SJSA1 (cell line): Measurements from ENCODE around the gene KIF1A. TPM values are rescaled to one million over a fixed set of nuclear protein-coding genes. Genes with fewer than 3 reads are reported as not detected.

Experiments
- DNase-seq, 2 experiments: peaks; one replicate each; pipeline ENCODE4 v3.0.0-alpha.2; 2015 to 2020; ENCODE audit warnings: low spot score in 2 of 2, low read depth in 1 of 2
- H3K27ac ChIP-seq: fragments of 250-450 bp; sonication (Bioruptor Pico); 2 replicates; pipeline ENCODE4 v1.5.1; 2020; ENCODE audit warnings: mild to moderate bottlenecking, moderate library complexity
- H3K27me3 ChIP-seq: fragments of 250-450 bp; sonication (Bioruptor Pico); replicated peaks from 2 replicates; pipeline ENCODE4 v1.5.1; 2020; ENCODE audit warnings: mild to moderate bottlenecking, moderate library complexity
- H3K36me3 ChIP-seq: fragments of 250-450 bp; sonication (Bioruptor Pico); 2 replicates; pipeline ENCODE4 v1.5.1; 2020; ENCODE audit warnings: mild to moderate bottlenecking
- H3K4me1 ChIP-seq: fragments of 250-450 bp; sonication (Bioruptor Pico); replicated peaks from 2 replicates; pipeline ENCODE4 v1.6.1; 2021; ENCODE audit warnings: mild to moderate bottlenecking
- H3K4me3 ChIP-seq: fragments of 250-450 bp; sonication (Bioruptor Pico); 2 replicates; pipeline ENCODE4 v1.5.1; 2020; ENCODE audit warnings: mild to moderate bottlenecking
- H3K9me3 ChIP-seq: fragments of 250-450 bp; sonication (Bioruptor Pico); replicated peaks from 2 replicates; pipeline ENCODE4 v1.5.1; 2020; ENCODE audit warnings: mild to moderate bottlenecking
- total RNA-seq: library from RNA; depleted of rRNA; stranded (reverse); fragments of >200 nt; shearing (Covaris generic); gene quantifications from 2 replicates; pipeline ENCODE4 v1.2.3, GENCODE V29; 2014

The KIF1A gene
- total RNA-seq, 1 experiment from 2014 or later, result not detected

GRCh38 chr2:240760121-240760520 is 59.9 kb downstream of the KIF1A start:
- no peaks in the 10 kb centered on the region for H3K36me3 ChIP-seq
- H3K9me3 ChIP-seq, result no peaks in the 10 kb centered on the region
- H3K27me3 ChIP-seq, result peaks cover 7% of the 10 kb centered on the region
- H3K27ac ChIP-seq, result no peak overlapping the region
- no peak for DNase-seq
- no peak overlapping the region for H3K4me3 ChIP-seq
- no peaks in the 10 kb centered on the region for H3K4me1 ChIP-seq

- H3K4me3 ChIP-seq, result no peak overlapping the region
- DNase-seq, result no peak
- H3K9me3 ChIP-seq, result no peaks in the 10 kb centered on the region
- H3K36me3 ChIP-seq, result no peaks in the 10 kb centered on the region
- no peak overlapping the region for H3K27ac ChIP-seq
- H3K4me1 ChIP-seq, result no peaks in the 10 kb centered on the region
- H3K27me3 ChIP-seq, result peaks cover 11% of the 10 kb centered on the region
Measured at GRCh38 chr2:240759459-240759858, 60.6 kb downstream of the KIF1A start.

- Histone ChIP-seq H3K4me1 (no peaks in the 10 kb centered on the region), H3K27me3 (peaks cover 12% of the 10 kb centered on the region), H3K4me3 (no peak overlapping the region), H3K27ac (no peak overlapping the region), H3K9me3 (no peaks in the 10 kb centered on the region), H3K36me3 (no peaks in the 10 kb centered on the region)
- DNase-seq, result no peak
Measured at GRCh38 chr2:240757086-240757614, 62.9 kb downstream of the KIF1A start.

- DNase-seq, result no peak
Measured at GRCh38 chr2:240752209-240752608, 67.8 kb downstream of the KIF1A start.

GRCh38 chr2:240750409-240750808 is 69.6 kb downstream of the KIF1A start:
- H3K36me3 ChIP-seq, result no peaks in the 10 kb centered on the region
- no peak overlapping the region for H3K27ac ChIP-seq
- no peak overlapping the region for H3K4me3 ChIP-seq
- H3K27me3 ChIP-seq, result peaks cover 12% of the 10 kb centered on the region
- no peaks in the 10 kb centered on the region for H3K4me1 ChIP-seq
- DNase-seq, result no peak
- H3K9me3 ChIP-seq, result no peaks in the 10 kb centered on the region

More at GRCh38 chr2:240752209-240752608, 67.8 kb downstream of the KIF1A start:
- H3K9me3 ChIP-seq, result no peaks in the 10 kb centered on the region
- H3K27me3 ChIP-seq, result peaks cover 16% of the 10 kb centered on the region
- H3K4me1 ChIP-seq, result no peaks in the 10 kb centered on the region
- no peak overlapping the region for H3K27ac ChIP-seq
- H3K36me3 ChIP-seq, result no peaks in the 10 kb centered on the region
- H3K4me3 ChIP-seq, result no peak overlapping the region

GRCh38 chr2:240749516-240749915 is 70.5 kb downstream of the KIF1A start:
- Histone ChIP-seq H3K4me1 (no peaks in the 10 kb centered on the region), H3K9me3 (no peaks in the 10 kb centered on the region), H3K36me3 (no peaks in the 10 kb centered on the region), H3K4me3 (no peak overlapping the region), H3K27me3 (peaks cover 6% of the 10 kb centered on the region), H3K27ac (no peak overlapping the region)
- DNase-seq, result no peak

GRCh38 chr2:240747256-240747655 is 72.8 kb downstream of the KIF1A start:
- no peak for DNase-seq
- no peak overlapping the region for H3K27ac ChIP-seq
- H3K4me1 ChIP-seq, result no peaks in the 10 kb centered on the region
- H3K36me3 ChIP-seq, result no peaks in the 10 kb centered on the region
- no peak overlapping the region for H3K4me3 ChIP-seq
- H3K27me3 ChIP-seq, result peaks cover 9% of the 10 kb centered on the region
- H3K9me3 ChIP-seq, result no peaks in the 10 kb centered on the region

GRCh38 chr2:240746671-240747070 is 73.3 kb downstream of the KIF1A start:
- peaks cover 13% of the 10 kb centered on the region for H3K27me3 ChIP-seq
- DNase-seq, result no peak
- H3K9me3 ChIP-seq, result no peaks in the 10 kb centered on the region

GRCh38 chr2:240745962-240746361 is 74.1 kb downstream of the KIF1A start:
- H3K27me3 ChIP-seq, result peaks cover 19% of the 10 kb centered on the region
- no peaks in the 10 kb centered on the region for H3K4me1 ChIP-seq
- no peak overlapping the region for H3K4me3 ChIP-seq
- no peak overlapping the region for H3K27ac ChIP-seq
- H3K36me3 ChIP-seq, result no peaks in the 10 kb centered on the region
- DNase-seq, result no peak
- no peaks in the 10 kb centered on the region for H3K9me3 ChIP-seq

More at GRCh38 chr2:240746671-240747070, 73.3 kb downstream of the KIF1A start:
- no peaks in the 10 kb centered on the region for H3K4me1 ChIP-seq
- no peak overlapping the region for H3K4me3 ChIP-seq
- H3K36me3 ChIP-seq, result no peaks in the 10 kb centered on the region
- no peak overlapping the region for H3K27ac ChIP-seq

GRCh38 chr2:240745456-240745855 is 74.6 kb downstream of the KIF1A start:
- no peak overlapping the region for H3K27ac ChIP-seq
- no peak overlapping the region for H3K4me3 ChIP-seq
- H3K4me1 ChIP-seq, result no peaks in the 10 kb centered on the region
- peaks cover 22% of the 10 kb centered on the region for H3K27me3 ChIP-seq
- H3K36me3 ChIP-seq, result no peaks in the 10 kb centered on the region
- DNase-seq, result no peak
- H3K9me3 ChIP-seq, result no peaks in the 10 kb centered on the region

- no peak overlapping the region for H3K27ac ChIP-seq
- peaks cover 29% of the 10 kb centered on the region for H3K27me3 ChIP-seq
- no peak for DNase-seq
- H3K9me3 ChIP-seq, result no peaks in the 10 kb centered on the region
- no peaks in the 10 kb centered on the region for H3K4me1 ChIP-seq
- no peaks in the 10 kb centered on the region for H3K36me3 ChIP-seq
- no peak overlapping the region for H3K4me3 ChIP-seq
Measured at GRCh38 chr2:240742602-240743095, 77.4 kb downstream of the KIF1A start.

- no peak for DNase-seq
- no peaks in the 10 kb centered on the region for H3K9me3 ChIP-seq
- no peaks in the 10 kb centered on the region for H3K4me1 ChIP-seq
- no peaks in the 10 kb centered on the region for H3K36me3 ChIP-seq
- peaks cover 35% of the 10 kb centered on the region for H3K27me3 ChIP-seq
- H3K4me3 ChIP-seq, result no peak overlapping the region
- H3K27ac ChIP-seq, result no peak overlapping the region
Measured at GRCh38 chr2:240741091-240741490, 78.9 kb downstream of the KIF1A start.

GRCh38 chr2:240739797-240740196 is 80.2 kb downstream of the KIF1A start:
- Histone ChIP-seq H3K27ac (no peak overlapping the region), H3K4me1 (no peaks in the 10 kb centered on the region), H3K9me3 (no peaks in the 10 kb centered on the region), H3K4me3 (no peak overlapping the region), H3K27me3 (peaks cover 35% of the 10 kb centered on the region), H3K36me3 (no peaks in the 10 kb centered on the region)
- no peak for DNase-seq

- Histone ChIP-seq H3K4me1 (no peaks in the 10 kb centered on the region), H3K27me3 (peaks cover 35% of the 10 kb centered on the region), H3K4me3 (no peak overlapping the region), H3K27ac (no peak overlapping the region), H3K36me3 (no peaks in the 10 kb centered on the region), H3K9me3 (no peaks in the 10 kb centered on the region)
- no peak for DNase-seq
Measured at GRCh38 chr2:240737958-240738357, 82.1 kb downstream of the KIF1A start.

GRCh38 chr2:240737512-240737911 is 82.5 kb downstream of the KIF1A start:
- no peak for DNase-seq
- H3K4me3 ChIP-seq, result no peak overlapping the region
- H3K27me3 ChIP-seq, result peaks cover 32% of the 10 kb centered on the region
- H3K27ac ChIP-seq, result no peak overlapping the region
- no peaks in the 10 kb centered on the region for H3K4me1 ChIP-seq
- H3K36me3 ChIP-seq, result no peaks in the 10 kb centered on the region
- H3K9me3 ChIP-seq, result no peaks in the 10 kb centered on the region
